GM18519 (cell line): ENCODE data around the gene GSTO2.
A peak's percentile ranks its signal among the peaks of the same experiment; 100 is the strongest.

ENCODE experiments used
- ATAC-seq: cut with Tn5 transposase; IDR thresholded peaks from one replicate; pipeline ENCODE4 v1.9.1; 2021; ENCODE audit warnings: mild to moderate bottlenecking, moderate library complexity; ENCODE audit not compliant: unreplicated experiment, low FRiP score

Gene GSTO2

GRCh38 chr10:104304927-104305326 is 35.9 kb downstream of the GSTO2 start:
- no peak for ATAC-seq

- ATAC-seq, result no peak
Observed at GRCh38 chr10:104306897-104307296, 37.9 kb downstream of the GSTO2 start.

- no peak for ATAC-seq
Observed at GRCh38 chr10:104307576-104308438, 38.8 kb downstream of the GSTO2 start.

- ATAC-seq, result peak; percentile 74
Observed at GRCh38 chr10:104308439-104308903, 39.5 kb downstream of the GSTO2 start.

GRCh38 chr10:104309980-104310978 is 41.3 kb downstream of the GSTO2 start:
- ATAC-seq, result no peak

- ATAC-seq, result no peak
Observed at GRCh38 chr10:104311184-104311720, 42.3 kb downstream of the GSTO2 start.

- ATAC-seq, result no peak
Observed at GRCh38 chr10:104314591-104315485, 45.9 kb downstream of the GSTO2 start.

- no peak for ATAC-seq
Observed at GRCh38 chr10:104315486-104315921, 46.5 kb downstream of the GSTO2 start.

- no peak for ATAC-seq
Observed at GRCh38 chr10:104316321-104317099, 47.5 kb downstream of the GSTO2 start.

GRCh38 chr10:104317269-104317710 is 48.3 kb downstream of the GSTO2 start:
- no peak for ATAC-seq

- no peak for ATAC-seq
Observed at GRCh38 chr10:104317726-104318299, 48.8 kb downstream of the GSTO2 start.

- ATAC-seq, result no peak
Observed at GRCh38 chr10:104318326-104318725, 49.3 kb downstream of the GSTO2 start.

GRCh38 chr10:104318810-104319741 is 50.1 kb downstream of the GSTO2 start:
- no peak for ATAC-seq

- no peak for ATAC-seq
Observed at GRCh38 chr10:104321226-104321625, 52.2 kb downstream of the GSTO2 start.

- no peak for ATAC-seq
Observed at GRCh38 chr10:104321725-104322415, 52.9 kb downstream of the GSTO2 start.

GRCh38 chr10:104322416-104322782 is 53.4 kb downstream of the GSTO2 start:
- ATAC-seq, result no peak

- no peak for ATAC-seq
Observed at GRCh38 chr10:104323085-104323484, 54.1 kb downstream of the GSTO2 start.
